Hepatocyte (in vitro differentiated cells): ENCODE measurements around the gene ZNF318. TPM values are rescaled to one million over a fixed set of nuclear protein-coding genes. Genes with fewer than 3 reads are reported as not detected.

Source experiments
- DNase-seq: peaks from one replicate; pipeline ENCODE4 v3.0.0-alpha.2; 2016; ENCODE audit warnings: low spot score
- H2AFZ ChIP-seq: fragments of 200-600 bp; sonication (generic); 2 replicates; pipeline ENCODE4 v1.6.0; 2016; ENCODE audit warnings: antibody characterized with exemption, mild to moderate bottlenecking
- H3K27ac ChIP-seq: fragments of 200-600 bp; sonication (generic); 2 replicates; pipeline ENCODE4 v1.5.1; 2016; ENCODE audit warnings: mild to moderate bottlenecking
- H3K27me3 ChIP-seq: fragments of 200-600 bp; sonication (generic); 2 replicates; pipeline ENCODE4 v1.6.1; 2016
- H3K36me3 ChIP-seq: fragments of 200-600 bp; sonication (generic); replicated peaks from 2 replicates; pipeline ENCODE4 v1.5.1; 2016; ENCODE audit warnings: low read depth; ENCODE audit not compliant: insufficient read depth
- H3K4me1 ChIP-seq: fragments of 200-600 bp; sonication (generic); 2 replicates; pipeline ENCODE4 v1.5.1; 2016; ENCODE audit warnings: mild to moderate bottlenecking, moderate library complexity; ENCODE audit not compliant: insufficient read depth
- H3K4me2 ChIP-seq: fragments of 200-600 bp; sonication (generic); 2 replicates; pipeline ENCODE4 v1.6.0; 2016
- H3K4me3 ChIP-seq: fragments of 200-600 bp; sonication (generic); 2 replicates; pipeline ENCODE4 v1.5.1; 2016; ENCODE audit warnings: mild to moderate bottlenecking
- H3K79me2 ChIP-seq: fragments of 200-600 bp; sonication (generic); 2 replicates; pipeline ENCODE4 v1.6.0; 2017; ENCODE audit warnings: mild to moderate bottlenecking
- H3K9me2 ChIP-seq: fragments of 200-600 bp; sonication (generic); replicated peaks from 2 replicates; pipeline ENCODE4 v1.6.0; 2017; ENCODE audit warnings: mild to moderate bottlenecking; ENCODE audit not compliant: insufficient read depth
- H3K9me3 ChIP-seq: fragments of 200-600 bp; sonication (generic); 2 replicates; pipeline ENCODE4 v1.5.1; 2016; ENCODE audit warnings: low read depth, mild to moderate bottlenecking
- H4K20me1 ChIP-seq: fragments of 200-600 bp; sonication (generic); 2 replicates; pipeline ENCODE4 v1.6.0; 2016; ENCODE audit warnings: mild to moderate bottlenecking; ENCODE audit not compliant: insufficient read depth, poor library complexity, severe bottlenecking
- CTCF ChIP-seq: fragments of 200-600 bp; sonication (generic); IDR thresholded peaks from 2 replicates; pipeline ENCODE4 v1.5.1; 2016; ENCODE audit warnings: antibody characterized with exemption, mild to moderate bottlenecking; ENCODE audit not compliant: poor library complexity
- EZH2 ChIP-seq: fragments of 200-600 bp; sonication (generic); IDR thresholded peaks from 2 replicates; pipeline ENCODE4 v1.6.1; 2016; ENCODE audit warnings: antibody characterized with exemption, mild to moderate bottlenecking, borderline replicate concordance
- EZH2phosphoT487 ChIP-seq: fragments of 200-600 bp; sonication (generic); IDR thresholded peaks from one replicate; pipeline ENCODE4 v1.6.1; 2018; ENCODE audit warnings: antibody characterized with exemption, mild to moderate bottlenecking, low read depth, moderate library complexity; ENCODE audit not compliant: unreplicated experiment, severe bottlenecking
- WGBS: methylation state at CpG from one replicate; pipeline ENCODE4 v1.1.6; 2016; ENCODE audit warnings: low lambda C conversion rate; ENCODE audit errors: missing lambda C conversion rate; 5-methylcytosine and 5-hydroxymethylcytosine counted together
- polyA plus RNA-seq: library from polyadenylated mRNA; unstranded; fragments of >200 nt; fragmentation: Nextera tagmentation; extraction: Ambion mirVana; gene quantifications from 2 replicates; pipeline ENCODE4 v1.2.1, GENCODE V29; 2016
- total RNA-seq: library from RNA; depleted of rRNA; stranded (reverse); fragments of >200 nt; gene quantifications from 2 replicates; pipeline ENCODE4 v1.2.3, GENCODE V29; 2014

Gene ZNF318
- total and polyA plus RNA-seq, 2 experiments from 2014 or later, result 6.9 to 13.4 TPM

GRCh38 chr6:43298565-43299337 lies 70.7 kb downstream of the ZNF318 start:
- H3K79me2 ChIP-seq, result no peaks in the 10 kb centered on the region
- H3K4me2 ChIP-seq, result no peak overlapping the region
- H4K20me1 ChIP-seq, result no peaks in the 10 kb centered on the region
- no peaks in the 10 kb centered on the region for H3K9me3 ChIP-seq
- H3K36me3 ChIP-seq, result no peaks in the 10 kb centered on the region
- 78% methylated on average over 12 of the region's 12 CpGs for WGBS
- no peak overlapping the region for H3K4me3 ChIP-seq
- no peak overlapping the region for H2AFZ ChIP-seq
- H3K4me1 ChIP-seq, result no peaks in the 10 kb centered on the region
- no peak for DNase-seq
- H3K9me2 ChIP-seq, result no peaks in the 10 kb centered on the region
- no peak overlapping the region for H3K27ac ChIP-seq
- no peaks in the 10 kb centered on the region for H3K27me3 ChIP-seq
- TF ChIP-seq EZH2phosphoT487 (no peak), CTCF (no peak), EZH2 (no peak)

GRCh38 chr6:43297644-43298564 lies 71.5 kb downstream of the ZNF318 start, which contains the start of gene SLC22A7:
TSS of gene SLC22A7 (plus strand) at chr6:43298260. CDS start at chr6:43298359, 99 bp downstream.
- Histone ChIP-seq H3K79me2 (no peaks in the 10 kb centered on the region), H3K4me1 (no peaks in the 10 kb centered on the region), H4K20me1 (no peaks in the 10 kb centered on the region), H3K27me3 (no peaks in the 10 kb centered on the region), H2AFZ (no peak within 1 kb of the TSS), H3K27ac (no peak within 1 kb of the TSS), H3K9me3 (no peaks in the 10 kb centered on the region), H3K4me3 (no peak within 1 kb of the TSS), H3K9me2 (no peaks in the 10 kb centered on the region), H3K36me3 (no peaks in the 10 kb centered on the region), H3K4me2 (no peak within 1 kb of the TSS)
- no peak for DNase-seq
- no peak for TF ChIP-seq CTCF
- TF ChIP-seq EZH2phosphoT487, result no peak
- TF ChIP-seq EZH2, result no peak
- 86% methylated on average over 10 of the region's 10 CpGs for WGBS

- H2AFZ ChIP-seq, result no peak overlapping the region
- TF ChIP-seq EZH2 (no peak), EZH2phosphoT487 (no peak), CTCF (no peak)
- no peaks in the 10 kb centered on the region for H3K79me2 ChIP-seq
- H3K27me3 ChIP-seq, result no peaks in the 10 kb centered on the region
- H3K4me1 ChIP-seq, result no peaks in the 10 kb centered on the region
- no peaks in the 10 kb centered on the region for H3K9me2 ChIP-seq
- no peaks in the 10 kb centered on the region for H3K9me3 ChIP-seq
- DNase-seq, result no peak
- no peak overlapping the region for H3K4me2 ChIP-seq
- 95% methylated on average over 5 of the region's 5 CpGs for WGBS
- H4K20me1 ChIP-seq, result no peaks in the 10 kb centered on the region
- H3K4me3 ChIP-seq, result no peak overlapping the region
- no peaks in the 10 kb centered on the region for H3K36me3 ChIP-seq
- H3K27ac ChIP-seq, result no peak overlapping the region
These were observed 72.5 kb downstream of the ZNF318 start for GRCh38 chr6:43296780-43297497.
